ENCODE data around the gene RAVER2. TPM values are rescaled to one million over a fixed set of nuclear protein-coding genes. Genes with fewer than 3 reads are reported as not detected.

RAVER2 gene
- total and polyA plus RNA-seq, 2 donors (not counting 3 experiments of a cell fraction or from before 2014, with no cell fraction given): 6.0 to 13.9 TPM

- dilution Hi-C loops (cut with MboI; ENCODE audit: extremely low pct_ligation_motif_present, low sequenced_read_pairs): no loop called here
Measured at GRCh38 chr1:64696879-64697278, 48.0 kb upstream of the RAVER2 start.

More at GRCh38 chr1:64696879-64697278, 48.0 kb upstream of the RAVER2 start:
- Histone ChIP-seq H3K27ac (ENCODE audit: insufficient read depth, low read depth, low read length) (no peak overlapping the region), H3K4me2 (ENCODE audit: insufficient read depth, low read length) (no peak overlapping the region), H2AFZ (ENCODE audit: low read depth, low read length) (no peak overlapping the region), H3K27me3 (ENCODE audit: control insufficient read depth in 2 of 2, insufficient read depth in 2 of 2, low read length in 2 of 2) (no peaks in the 10 kb centered on the region), H3K36me3 (ENCODE audit: control insufficient read depth in 2 of 2, extremely low read depth in 1 of 2, insufficient read depth in 2 of 2, low read length in 2 of 2) (no peaks in the 10 kb centered on the region), H3K9me1 (replicated peaks; ENCODE audit: control insufficient read depth, extremely low read depth, insufficient read depth, low read length) (no peaks in the 10 kb centered on the region), H4K20me1 (replicated peaks; ENCODE audit: control insufficient read depth, extremely low read depth, insufficient read depth, low read length) (no peaks in the 10 kb centered on the region), H3K9ac (replicated peaks; ENCODE audit: extremely low read depth, insufficient read depth, low read length) (no peak overlapping the region), H3K4me1 (ENCODE audit: control insufficient read depth, extremely low read depth, insufficient read depth, low read length) (peaks cover under 1% of the 10 kb centered on the region), H3K9me3 (replicated peaks; ENCODE audit: control insufficient read depth, insufficient read depth, low read length) (no peaks in the 10 kb centered on the region), H3K79me2 (ENCODE audit: control insufficient read depth, insufficient read depth, low read length) (no peaks in the 10 kb centered on the region), H3K4me3 (replicated peaks in 1 of 3; ENCODE audit: insufficient read depth in 1 of 3, low read depth in 1 of 3, low read length in 3 of 3) (no peak overlapping the region)
- intact Hi-C loops (cut with micrococcal nuclease): no loop called here
- POLR2A ChIA-PET: no interaction called here
- FAIRE-seq (no peak), DNase-seq (ENCODE audit: low read depth, low spot score) (no peak)
- no TSS peak for BruUV-seq (replicated peaks)
- no peak for TF ChIP-seq MAX (IDR thresholded peaks at IDR 0.05; ENCODE audit: insufficient read depth, insufficient read length)
- no peak for TF ChIP-seq FOS (IDR thresholded peaks at IDR 0.05; ENCODE audit: borderline replicate concordance, insufficient read depth, low read length)
- TF ChIP-seq POLR2A (IDR thresholded peaks at IDR 0.05; ENCODE audit: low read depth, low read length): no peak
- TF ChIP-seq EZH2 (IDR thresholded peaks at IDR 0.05; ENCODE audit: borderline replicate concordance, low read depth, low read length, severe bottlenecking): no peak
- no peak for TF ChIP-seq GATA2 (IDR thresholded peaks at IDR 0.05; ENCODE audit: insufficient read depth, insufficient read length, low read depth, low read length)
- no peak for TF ChIP-seq CTCF (IDR thresholded peaks at IDR 0.05; ENCODE audit: extremely low read depth in 1 of 2, insufficient read depth in 1 of 2, low read depth in 1 of 2, low read length in 2 of 2)
- no peak for TF ChIP-seq POLR2AphosphoS5 (IDR thresholded peaks at IDR 0.05; ENCODE audit: insufficient read depth, low read depth, low read length)
- TF ChIP-seq MYC (IDR thresholded peaks at IDR 0.05; ENCODE audit: low read depth, low read length): no peak
- TF ChIP-seq JUN (IDR thresholded peaks at IDR 0.05; ENCODE audit: borderline replicate concordance, insufficient read depth, insufficient read length, low read depth): no peak
- CTCF ChIA-PET: no interaction called here
